A549 (cell line): Measurements from ENCODE around the gene FCSK. TPM values are rescaled to one million over a fixed set of nuclear protein-coding genes. Genes with fewer than 3 reads are reported as not detected.
A peak's percentile ranks its signal among the peaks of the same experiment; 100 is the strongest.

ENCODE experiments used
- ATAC-seq, 2 experiments: fragments of 200-7000 bp in 1 of 2; fragments of >200 bp in 1 of 2; cut with Nextera tagmentation in 1 of 2; cut with Tn5 transposase in 1 of 2; 3 replicates each; pipeline versions ENCODE4 v1.8.0 to v1.9.1; 2018 to 2020; ENCODE audit warnings: mild to moderate bottlenecking in 1 of 2, moderate library complexity in 1 of 2
- CTCF ChIA-PET: fragments of 300-600 bp; sonication (Branson Sonifier 250); formaldehyde crosslinking; extraction: SDS; loops from one replicate; lab custom pipeline; 2021; ENCODE audit warnings: antibody characterized with exemption, inconsistent platforms; lab: Yijun Ruan, JAX
- POLR2A ChIA-PET: fragments of 350-600 bp; formaldehyde crosslinking; extraction: SDS; loops from one replicate; lab custom pipeline; 2021; ENCODE audit warnings: antibody characterized with exemption, inconsistent platforms; lab: Yijun Ruan, JAX
- DNase-seq, 2 experiments: peaks; one replicate each; pipeline versions ENCODE4 v3.0.0 to v3.0.0-alpha.2; 2011 to 2016; ENCODE audit warnings: low read depth in 1 of 2, low spot score in 1 of 2
- FAIRE-seq: peaks from 2 replicates; lab custom pipeline; 2011; peaks lifted over from hg19 to GRCh38; lab: Jason Lieb, UNC
- H3K27ac ChIP-seq, 2 experiments: fragments of >200 bp; sonication (Bioruptor Twin); formaldehyde crosslinking; 3 replicates each; pipeline ENCODE4 v1.5.1; 2016 to 2017
- H3K4me1 ChIP-seq: fragments of >200 bp; sonication (Bioruptor Twin); formaldehyde crosslinking; 3 replicates; pipeline ENCODE4 v1.6.1; 2016
- H3K4me2 ChIP-seq: fragments of >200 bp; sonication (Bioruptor Twin); formaldehyde crosslinking; 3 replicates; pipeline ENCODE4 v1.6.1; 2016
- H3K4me3 ChIP-seq: fragments of >200 bp; sonication (Bioruptor Twin); formaldehyde crosslinking; 3 replicates; pipeline ENCODE4 v1.5.1; 2016
- H3K9me3 ChIP-seq: fragments of >200 bp; sonication (Bioruptor Twin); formaldehyde crosslinking; 3 replicates; pipeline ENCODE4 v1.6.1; 2016
- CBX2 ChIP-seq: fragments of 200-600 bp; sonication (generic); IDR thresholded peaks from 2 replicates; pipeline ENCODE4 v1.6.1; 2016; ENCODE audit warnings: low read depth, mild to moderate bottlenecking, borderline replicate concordance
- CEBPB ChIP-seq, 2 experiments: fragments of >200 bp in 1 of 2; sonication (Bioruptor Twin) in 1 of 2; formaldehyde crosslinking in 1 of 2; IDR thresholded peaks; 2 replicates each; pipeline ENCODE4 v1.6.1; 2012 to 2016
- CHD2 ChIP-seq: fragments of 150-350 bp; IDR thresholded peaks from 2 replicates; pipeline ENCODE4 v1.6.1; 2014; ENCODE audit warnings: low read length; ENCODE audit not compliant: partially characterized antibody
- E2F6 ChIP-seq: IDR thresholded peaks from 2 replicates; pipeline ENCODE4 v1.6.1; 2012; ENCODE audit warnings: low read depth, borderline replicate concordance
- EHF ChIP-seq: fragments of 250-450 bp; sonication (Bioruptor Pico); IDR thresholded peaks from 2 replicates; pipeline ENCODE4 v1.5.0; 2020; ENCODE audit warnings: mild to moderate bottlenecking
- FOSL2 ChIP-seq, 2 experiments: fragments of 450-650 bp in 1 of 2; fragments of >200 bp in 1 of 2; sonication (Bioruptor Twin) in 1 of 2; formaldehyde crosslinking; IDR thresholded peaks; 2 replicates each; pipeline versions ENCODE4 v1.5.0 to v1.6.1; 2016 to 2020; ENCODE audit warnings: mild to moderate bottlenecking in 1 of 2, moderate library complexity in 1 of 2
- FOXS1 ChIP-seq: fragments of 250-450 bp; sonication (Bioruptor Pico); IDR thresholded peaks from 2 replicates; pipeline ENCODE4 v1.5.0; 2020; ENCODE audit warnings: mild to moderate bottlenecking, moderate library complexity
- GATA3 ChIP-seq: IDR thresholded peaks from 2 replicates; pipeline ENCODE4 v1.6.1; 2012; ENCODE audit warnings: borderline replicate concordance
- HDAC2 ChIP-seq: fragments of 200-600 bp; sonication (generic); IDR thresholded peaks from 2 replicates; pipeline ENCODE4 v1.6.1; 2016
- HOXB13 ChIP-seq: fragments of 250-450 bp; sonication (Bioruptor Pico); IDR thresholded peaks from 2 replicates; pipeline ENCODE4 v1.5.0; 2020; ENCODE audit warnings: low read depth, mild to moderate bottlenecking, moderate library complexity
- HOXB5 ChIP-seq: fragments of 250-450 bp; sonication (Bioruptor Pico); IDR thresholded peaks from 2 replicates; pipeline ENCODE4 v1.5.0; 2020; ENCODE audit warnings: mild to moderate bottlenecking, moderate library complexity
- JUN ChIP-seq, 2 experiments: fragments of >200 bp; sonication (Bioruptor Twin); formaldehyde crosslinking; IDR thresholded peaks; 2 replicates in 1 of 2; 3 replicates in 1 of 2; pipeline ENCODE4 v1.6.1; 2016 to 2017
- JUNB ChIP-seq: fragments of >200 bp; sonication (Bioruptor Twin); formaldehyde crosslinking; IDR thresholded peaks from 2 replicates; pipeline ENCODE4 v1.6.1; 2016
- MAFK ChIP-seq: fragments of 450-650 bp; IDR thresholded peaks from 2 replicates; pipeline ENCODE4 v1.6.1; 2014; ENCODE audit not compliant: partially characterized antibody
- MAZ ChIP-seq: fragments of 150-350 bp; IDR thresholded peaks from 2 replicates; pipeline ENCODE4 v1.6.1; 2014; ENCODE audit warnings: antibody characterized with exemption, low read depth, low read length, borderline replicate concordance
- MYC ChIP-seq: IDR thresholded peaks from 2 replicates; pipeline ENCODE4 v1.6.1; 2012; ENCODE audit warnings: mild to moderate bottlenecking, inconsistent platforms, low read length, improper control_type of control experiment, borderline replicate concordance
- NPAS2 ChIP-seq: fragments of 250-450 bp; sonication (Bioruptor Pico); IDR thresholded peaks from 2 replicates; pipeline ENCODE4 v1.8.0; 2022; ENCODE audit warnings: mild to moderate bottlenecking, moderate library complexity, borderline replicate concordance
- NR3C1 ChIP-seq: fragments of >200 bp; sonication (Bioruptor Twin); formaldehyde crosslinking; IDR thresholded peaks from 3 replicates; pipeline ENCODE4 v1.6.1; 2017
- PHF8 ChIP-seq: fragments of 200-600 bp; sonication (generic); IDR thresholded peaks from 2 replicates; pipeline ENCODE4 v1.6.1; 2016; ENCODE audit warnings: low read depth, mild to moderate bottlenecking, antibody characterized with exemption, moderate library complexity, borderline replicate concordance
- POLR2A ChIP-seq: IDR thresholded peaks from 2 replicates; pipeline ENCODE4 v1.6.1; 2012; ENCODE audit warnings: mild to moderate bottlenecking, low read length
- POLR2AphosphoS2 ChIP-seq: conservative IDR thresholded peaks from 2 replicates; pipeline ENCODE4 v1.6.1; 2012; ENCODE audit warnings: low read length, improper control_type of control experiment, inconsistent platforms
- RAD21 ChIP-seq, 2 experiments: fragments of >200 bp in 1 of 2; sonication (Bioruptor Twin) in 1 of 2; formaldehyde crosslinking in 1 of 2; IDR thresholded peaks in 1 of 2; conservative IDR thresholded peaks in 1 of 2; 2 replicates in 1 of 2; 3 replicates in 1 of 2; pipeline ENCODE4 v1.6.1; 2012 to 2018; ENCODE audit warnings: inconsistent platforms in 1 of 2
- RCOR1 ChIP-seq: fragments of 150-350 bp; IDR thresholded peaks from 2 replicates; pipeline ENCODE4 v1.6.1; 2014; ENCODE audit warnings: antibody characterized with exemption, low read length, low read depth
- SREBF2 ChIP-seq: fragments of 450-650 bp; IDR thresholded peaks from 2 replicates; pipeline ENCODE4 v1.6.1; 2014; ENCODE audit warnings: mild to moderate bottlenecking, moderate library complexity
- ZC3H11A ChIP-seq: fragments of 450-650 bp; IDR thresholded peaks from 2 replicates; pipeline ENCODE4 v1.6.1; 2014; ENCODE audit warnings: antibody characterized with exemption, mild to moderate bottlenecking
- ZFP36 ChIP-seq: fragments of 450-650 bp; IDR thresholded peaks from 2 replicates; pipeline ENCODE4 v1.6.1; 2014; ENCODE audit warnings: borderline replicate concordance; ENCODE audit not compliant: partially characterized antibody
- WGBS: methylation state at CpG from one replicate; pipeline ENCODE4 v1.1.6; 2017; ENCODE audit errors: missing lambda C conversion rate; 5-methylcytosine and 5-hydroxymethylcytosine counted together
- polyA plus RNA-seq, 4 experiments: library from polyadenylated mRNA; depleted of rRNA in 3 of 4; stranded (reverse); fragments of >200 nt; fragmentation: RNase III in 1 of 4; extraction: RNeasy Plus Mini Kit Qiagen cat#74134 plus additional on column Dnase treatment in 1 of 4; gene quantifications; 2 replicates in 3 of 4; 3 replicates in 1 of 4; pipeline ENCODE4 v1.2.3, GENCODE V29; 2011 to 2017
- TF ChIP-seq, protein P1 (sequence below): IDR thresholded peaks from 2 replicates; pipeline ENCODE4 v1.6.1; 2012

The FCSK gene
- polyA plus RNA-seq, 2 of the 4 experiments (the other 2 are of a cell fraction), result 5.7 to 6.8 TPM

DNA sequence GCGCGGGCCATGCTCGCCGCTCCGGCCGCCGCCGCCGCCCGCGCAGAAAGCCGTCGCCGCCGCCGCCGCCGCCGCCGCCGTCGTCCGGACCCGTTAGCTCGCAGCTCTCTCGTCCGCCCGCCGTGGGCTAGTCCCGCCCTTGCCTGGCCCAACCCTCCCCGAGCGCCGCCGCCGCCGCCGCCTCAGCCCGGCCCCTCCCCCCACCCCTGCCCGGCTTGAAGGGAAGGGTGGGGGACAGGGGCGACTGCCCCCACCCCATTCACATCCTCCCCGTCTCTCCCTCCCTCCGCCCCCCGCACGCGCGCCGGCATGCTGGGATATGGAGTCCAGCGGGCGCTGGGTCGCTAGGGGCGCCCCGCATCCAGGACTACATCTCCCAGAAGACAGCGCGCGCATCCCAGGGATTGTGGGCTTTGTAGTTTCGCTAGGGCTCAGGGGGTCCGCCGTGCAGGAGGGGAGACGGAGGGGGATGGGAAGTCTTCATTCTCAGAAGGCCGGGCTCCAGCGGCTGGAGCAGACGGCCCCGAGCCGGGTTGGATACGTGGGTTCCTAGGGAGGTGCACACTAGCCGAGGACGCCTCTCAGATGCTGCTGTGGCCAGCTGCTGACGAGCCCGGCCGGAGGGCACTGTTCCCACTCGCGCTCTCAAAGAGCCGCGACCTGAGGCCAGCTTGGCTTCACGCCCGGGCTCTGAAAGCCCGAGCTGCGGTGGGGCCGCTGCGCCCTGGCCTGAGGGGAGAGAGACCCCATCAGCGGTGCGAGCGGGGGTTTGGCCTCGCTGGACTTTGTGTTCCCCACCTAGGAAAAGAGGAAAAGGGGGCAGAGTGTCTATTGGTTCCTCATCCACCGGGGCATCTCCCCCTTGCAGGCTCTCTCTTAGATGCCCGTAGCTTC lies 15.2 kb upstream of the FCSK start, which contains the start of gene ST3GAL2:
TSS of gene ST3GAL2 (minus strand) at position 132 of the 894 bp plus-strand sequence. CDS start 40,570 bp downstream, outside the sequence.
- Histone ChIP-seq H3K27ac (peak within 1 kb of the TSS; percentile 92 to 98), H3K9me3 (no peaks in the 10 kb centered on the region), H3K4me1 (peaks cover 39% of the 10 kb centered on the region), H3K4me2 (peak within 1 kb of the TSS; percentile 93), H3K4me3 (peak within 1 kb of the TSS; percentile 69)
- TF ChIP-seq FOSL2 (IDR thresholded peaks at IDR 0.05) (no peak), FOSL2 (CRISPR knock-in tag; IDR thresholded peaks at IDR 0.05) (0 out of 2 replicates have a peak, but pooled peaks have one; percentile 28), GATA3 (0 out of 2 replicates have a peak, but pooled peaks have one; percentile 32), SREBF2 (no peak), JUN (IDR thresholded peaks at IDR 0.05) (peak; percentile 64 to 67; a peak in 3 of 5 replicates), MYC (peak; percentile 43; the same call in 1 of the 2 replicates), ZFP36 (no peak), POLR2AphosphoS2 (no peak), CBX2 (no peak), MAFK (no peak), ZC3H11A (no peak), PHF8 (peak; percentile 45; the same call in 1 of the 2 replicates), HOXB13 (peak; percentile 56; the same call in 1 of the 2 replicates), CHD2 (peak; percentile 12), MAZ (peak; percentile 99), NPAS2 (CRISPR knock-in tag) (no peak), RAD21 (conservative IDR thresholded peaks at IDR 0.05 in 1 of 2, IDR thresholded peaks at IDR 0.05 in 1 of 2) (no peak), CEBPB (IDR thresholded peaks at IDR 0.05) (no peak), NR3C1 (no peak), HOXB5 (CRISPR knock-in tag) (peak; percentile 85; the same call in 1 of the 2 replicates), HDAC2 (no peak), E2F6 (0 out of 2 replicates have a peak, but pooled peaks have one; percentile 18), EHF (CRISPR knock-in tag) (no peak), FOXS1 (CRISPR knock-in tag) (peak; percentile 68; the same call in 1 of the 2 replicates), POLR2A (peak; percentile 16; the same call in 1 of the 2 replicates), JUNB (no peak), RCOR1 (no peak)
- TF ChIP-seq, protein P1, sequence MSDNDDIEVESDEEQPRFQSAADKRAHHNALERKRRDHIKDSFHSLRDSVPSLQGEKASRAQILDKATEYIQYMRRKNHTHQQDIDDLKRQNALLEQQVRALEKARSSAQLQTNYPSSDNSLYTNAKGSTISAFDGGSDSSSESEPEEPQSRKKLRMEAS, result peak; percentile 60; the same call in 1 of the 2 replicates
- POLR2A ChIA-PET, result interaction anchor here (1.0 to 3.6 kb wide), 2 partner anchors 11 to 58 kb away, joined by 4 to 20 read pairs; no protein-coding TSS in a partner anchor
- DNase-seq, result peak; percentile 93
- FAIRE-seq, result no peak
- 6% methylated on average over 13 of the region's 86 CpGs for WGBS
- CTCF ChIA-PET, result interaction anchor here (0.8 to 1.9 kb wide), 6 partner anchors 10 to 58 kb away, joined by 3 to 8 read pairs (median 4); no protein-coding TSS in a partner anchor
- peak; percentile 95 to 96 for ATAC-seq
